ENCODE measurements around the gene RALGAPA1. TPM values are rescaled to one million over a fixed set of nuclear protein-coding genes. Genes with fewer than 3 reads are reported as not detected.

RALGAPA1 gene
- total and polyA plus RNA-seq, 2 of the 13 experiments (the other 11 are each of a cell fraction or from before 2014, with no cell fraction given) = 65.0 to 89.2 TPM

- TF ChIP-seq ZNF512 (CRISPR knock-in tag; IDR thresholded peaks at IDR 0.05) = peak; percentile 91
- peak; percentile 77 for TF ChIP-seq TFE3 (CRISPR knock-in tag; IDR thresholded peaks at IDR 0.05)
- peak; percentile 95 for TF ChIP-seq BRCA1 (CRISPR knock-in tag; IDR thresholded peaks at IDR 0.05)
- TF ChIP-seq ZNF282 (IDR thresholded peaks at IDR 0.05; ENCODE audit: partially characterized antibody) = no peak
- TF ChIP-seq ATF1 (CRISPR knock-in tag; IDR thresholded peaks at IDR 0.05) = peak; percentile 99
- TF ChIP-seq REL (CRISPR knock-in tag; conservative IDR thresholded peaks at IDR 0.05) = peak; percentile 98
- TF ChIP-seq KDM6A (CRISPR knock-in tag; IDR thresholded peaks at IDR 0.05; ENCODE audit: low read depth) = peak; percentile 69; the same call in 1 of the 2 replicates
- TF ChIP-seq UBTF (CRISPR knock-in tag; IDR thresholded peaks at IDR 0.05) = peak; percentile 100
- TF ChIP-seq DR1 (CRISPR knock-in tag; IDR thresholded peaks at IDR 0.05) = peak; percentile 92; the same call in 1 of the 2 replicates
- TF ChIP-seq ZNF724P (CRISPR knock-in tag; IDR thresholded peaks at IDR 0.05; ENCODE audit: borderline replicate concordance) = peak; percentile 99
- peak; percentile 97 for TF ChIP-seq ZNF431 (CRISPR knock-in tag; IDR thresholded peaks at IDR 0.05; ENCODE audit: borderline replicate concordance, low read depth)
- peak; percentile 99 for TF ChIP-seq ZNF558 (CRISPR knock-in tag; IDR thresholded peaks at IDR 0.05; ENCODE audit: borderline replicate concordance)
- peak; percentile 91 for TF ChIP-seq TSC22D2 (CRISPR knock-in tag; IDR thresholded peaks at IDR 0.05; ENCODE audit: borderline replicate concordance)
- peak; percentile 93 for TF ChIP-seq PTBP1 (IDR thresholded peaks at IDR 0.05; ENCODE audit: low read depth, low read length, poor library complexity, severe bottlenecking)
- peak; percentile 71 for TF ChIP-seq ETV5 (CRISPR knock-in tag; IDR thresholded peaks at IDR 0.05; ENCODE audit: borderline replicate concordance)
- TF ChIP-seq ZNF740 (CRISPR knock-in tag; IDR thresholded peaks at IDR 0.05) = 0 out of 2 replicates have a peak, but pooled peaks have one; percentile 74
- TF ChIP-seq ZNF598 (CRISPR knock-in tag; IDR thresholded peaks at IDR 0.05; ENCODE audit: borderline replicate concordance) = peak; percentile 100
- no peak for TF ChIP-seq HOXA7 (CRISPR knock-in tag; IDR thresholded peaks at IDR 0.05)
- TF ChIP-seq ZNF12 (CRISPR knock-in tag; IDR thresholded peaks at IDR 0.05) = peak; percentile 95
- peak; percentile 100 for TF ChIP-seq ZNF333 (CRISPR knock-in tag; IDR thresholded peaks at IDR 0.05; ENCODE audit: borderline replicate concordance)
- peak; percentile 99 for TF ChIP-seq ATF5 (CRISPR knock-in tag; IDR thresholded peaks at IDR 0.05; ENCODE audit: low read depth)
- TF ChIP-seq GABPB1 (CRISPR knock-in tag; IDR thresholded peaks at IDR 0.05) = peak; percentile 90
- peak; percentile 98 for TF ChIP-seq PHF5A (CRISPR knock-in tag; IDR thresholded peaks at IDR 0.05; ENCODE audit: low read depth, unreplicated experiment)
- TF ChIP-seq ZNF773 (CRISPR knock-in tag; IDR thresholded peaks at IDR 0.05; ENCODE audit: borderline replicate concordance) = peak; percentile 94; the same call in 1 of the 2 replicates
These were observed 17.3 kb upstream of the RALGAPA1 start, which contains the start of gene BRMS1L (continued) for GRCh38 chr14:35826218-35826951.
